ENCODE results near the gene FAM20C.
A peak's percentile ranks its signal among the peaks of the same experiment; 100 is the strongest.

Gene FAM20C

DNA sequence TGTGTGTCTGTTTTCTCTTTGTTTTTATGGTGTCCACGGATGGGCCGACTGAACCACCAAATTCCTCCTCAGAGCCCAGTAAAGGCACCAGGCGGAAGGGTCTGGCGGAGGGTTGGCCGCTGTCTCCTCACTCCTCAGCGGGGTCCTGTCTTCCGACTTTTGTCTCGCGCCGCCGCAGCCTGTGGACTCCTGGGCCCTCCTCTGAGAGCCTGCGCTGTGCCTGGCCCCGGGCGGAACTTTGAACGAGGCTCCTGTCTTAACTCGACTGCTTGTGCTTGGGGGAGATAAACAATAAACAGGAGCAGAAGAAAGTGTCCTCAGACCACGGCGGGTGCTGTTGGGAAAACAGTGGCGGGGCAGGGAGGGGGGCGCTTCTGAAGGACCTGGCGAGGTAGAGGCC lies 2.2 kb upstream of the FAM20C start:
- no peak for DNase-seq (ENCODE audit: low read depth in 1 of 2, low spot score in 1 of 2)
- Histone ChIP-seq H3K27ac (replicated peaks) (no peak overlapping the region), H3K4me3 (replicated peaks; ENCODE audit: insufficient read depth, low read length) (no peak overlapping the region), H3K27me3 (ENCODE audit: insufficient read depth, poor library complexity, severe bottlenecking) (peaks cover 8% of the 10 kb centered on the region)
- no peak for TF ChIP-seq POLR2AphosphoS5 (IDR thresholded peaks at IDR 0.05; ENCODE audit: low read depth)
- no peak for TF ChIP-seq CTCF (IDR thresholded peaks at IDR 0.05; ENCODE audit: insufficient read depth, low read length)
- TF ChIP-seq GABPA (IDR thresholded peaks at IDR 0.05; ENCODE audit: low read depth): no peak
- TF ChIP-seq SPI1 (IDR thresholded peaks at IDR 0.05; ENCODE audit: borderline replicate concordance, low read depth): no peak
- no peak for TF ChIP-seq REST (IDR thresholded peaks at IDR 0.05; ENCODE audit: insufficient replicate concordance, low read depth)

DNA sequence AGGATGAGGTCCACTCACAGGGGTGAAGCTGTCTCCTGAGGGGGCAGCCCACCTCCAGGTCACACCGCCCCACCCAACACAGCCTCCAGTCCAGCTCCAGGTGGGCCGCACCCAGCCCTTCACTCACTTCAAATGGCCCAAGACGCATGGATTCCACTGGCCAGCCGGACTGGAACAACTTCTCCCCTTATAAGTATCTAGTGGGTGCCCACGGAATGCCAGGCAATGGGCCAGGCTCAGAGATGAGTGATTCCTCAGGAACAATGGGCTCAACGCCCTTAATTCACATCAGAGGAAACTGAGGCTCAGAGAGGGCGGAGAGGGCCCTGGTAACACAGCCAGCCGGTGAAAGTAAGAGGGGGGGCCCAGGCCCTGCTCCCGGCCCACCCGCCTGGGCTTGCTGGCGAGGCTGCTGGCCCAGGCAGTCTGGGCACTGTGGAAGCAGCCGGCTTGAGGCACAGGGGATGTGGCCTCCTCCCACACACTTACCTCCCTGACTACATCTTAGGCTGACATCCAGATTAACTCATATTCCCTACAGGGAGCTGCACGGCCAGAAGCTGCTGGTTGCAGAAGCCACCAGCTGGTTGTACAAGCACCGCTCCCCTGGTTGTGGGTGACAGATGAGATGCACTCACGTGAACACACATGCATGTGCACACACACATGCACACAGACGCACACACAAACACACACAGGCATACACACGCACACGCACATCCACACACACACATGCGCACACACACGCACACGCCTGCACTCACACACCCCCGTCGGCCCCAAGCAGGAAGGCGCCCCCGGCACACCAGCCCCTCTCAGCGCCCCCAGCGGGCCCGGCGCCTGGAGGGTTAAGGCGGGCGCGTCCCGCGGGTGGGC lies 1.0 kb upstream of the FAM20C start:
- peak; percentile 24 to 58 for DNase-seq (ENCODE audit: low read depth in 1 of 2, low spot score in 1 of 2)
- Histone ChIP-seq H3K27me3 (ENCODE audit: insufficient read depth, poor library complexity, severe bottlenecking) (peaks cover 8% of the 10 kb centered on the region), H3K4me3 (replicated peaks; ENCODE audit: insufficient read depth, low read length) (peak overlapping the region; percentile 60), H3K27ac (replicated peaks) (no peak overlapping the region)
- TF ChIP-seq CTCF (IDR thresholded peaks at IDR 0.05; ENCODE audit: insufficient read depth, low read length): no peak
- no peak for TF ChIP-seq SPI1 (IDR thresholded peaks at IDR 0.05; ENCODE audit: borderline replicate concordance, low read depth)
- no peak for TF ChIP-seq REST (IDR thresholded peaks at IDR 0.05; ENCODE audit: insufficient replicate concordance, low read depth)
- TF ChIP-seq POLR2AphosphoS5 (IDR thresholded peaks at IDR 0.05; ENCODE audit: low read depth): no peak
- no peak for TF ChIP-seq GABPA (IDR thresholded peaks at IDR 0.05; ENCODE audit: low read depth)

DNA sequence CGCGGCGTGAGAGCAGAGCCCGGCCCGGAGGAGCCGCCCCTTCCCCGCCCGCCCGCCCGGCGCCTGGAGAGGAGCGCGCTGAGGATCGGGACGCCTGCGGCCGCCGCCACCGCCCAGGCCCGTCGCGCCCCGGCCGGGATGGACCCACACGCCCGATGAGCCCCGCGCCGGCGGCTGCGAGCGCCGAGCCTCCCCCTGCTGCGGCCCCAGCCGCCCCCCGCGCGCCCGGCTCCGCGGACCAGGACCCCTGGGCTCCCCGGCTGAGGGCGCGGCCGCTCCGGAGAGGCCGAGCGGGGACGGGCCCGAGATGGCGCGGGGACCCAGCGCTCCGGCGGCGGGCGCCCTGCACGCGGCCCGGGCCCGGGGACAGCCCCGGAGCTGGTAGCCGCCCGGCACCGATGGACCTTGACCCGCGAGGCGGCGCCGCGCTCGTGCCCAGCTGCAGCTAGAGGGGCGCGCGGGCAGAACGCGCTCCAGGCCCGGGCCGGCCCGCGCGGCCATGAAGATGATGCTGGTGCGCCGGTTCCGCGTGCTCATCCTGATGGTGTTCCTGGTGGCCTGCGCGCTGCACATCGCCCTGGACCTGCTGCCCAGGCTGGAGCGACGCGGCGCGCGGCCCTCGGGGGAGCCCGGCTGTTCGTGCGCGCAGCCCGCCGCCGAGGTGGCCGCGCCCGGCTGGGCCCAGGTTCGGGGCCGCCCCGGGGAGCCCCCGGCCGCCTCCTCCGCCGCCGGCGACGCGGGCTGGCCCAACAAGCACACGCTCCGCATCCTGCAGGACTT lies 520 bp downstream of the FAM20C start:
- Histone ChIP-seq H3K4me3 (replicated peaks; ENCODE audit: insufficient read depth, low read length) (peak overlapping the region; percentile 60), H3K27me3 (ENCODE audit: insufficient read depth, poor library complexity, severe bottlenecking) (peaks cover 8% of the 10 kb centered on the region), H3K27ac (replicated peaks) (no peak overlapping the region)
- no peak for DNase-seq (ENCODE audit: low read depth in 1 of 2, low spot score in 1 of 2)
- TF ChIP-seq REST (IDR thresholded peaks at IDR 0.05; ENCODE audit: insufficient replicate concordance, low read depth) (no peak), CTCF (IDR thresholded peaks at IDR 0.05; ENCODE audit: insufficient read depth, low read length) (no peak), GABPA (IDR thresholded peaks at IDR 0.05; ENCODE audit: low read depth) (no peak), SPI1 (IDR thresholded peaks at IDR 0.05; ENCODE audit: borderline replicate concordance, low read depth) (no peak), POLR2AphosphoS5 (IDR thresholded peaks at IDR 0.05; ENCODE audit: low read depth) (no peak)

Data from HL-60 (cell line).